Naive B cell (primary cell): ENCODE data around the gene RNF5. TPM values are rescaled to one million over a fixed set of nuclear protein-coding genes. Genes with fewer than 3 reads are reported as not detected.
A peak's percentile ranks its signal among the peaks of the same experiment; 100 is the strongest.
"Not testable (repeated sequence)": the region's sequence is repeated elsewhere in the genome, so short reads cannot be mapped to it uniquely, and the experiment has no call there.

ENCODE experiments used
- ATAC-seq, 2 donors: fragments of 150-1000 bp; cut with Tn5 transposase; 2 replicates each; pipeline ENCODE4 v1.10.0; 2021; ENCODE audit warnings: low read depth in 2 of 2, mild to moderate bottlenecking in 2 of 2, moderate library complexity in 2 of 2
- DNase-seq: peaks from one replicate; pipeline ENCODE4 v3.0.0; 2022
- H3K27ac Mint-ChIP-seq, 6 donors: one replicate each; pipeline ENCODE4 v1.8.0; 2020 to 2022; ENCODE audit warnings: mild to moderate bottlenecking in 6 of 6, mixed read lengths in 6 of 6, moderate library complexity in 5 of 6, inconsistent platforms in 2 of 6
- H3K27me3 Mint-ChIP-seq, 3 donors: one replicate each; pipeline ENCODE4 v1.8.0; 2021 to 2022; ENCODE audit warnings: mixed read lengths in 3 of 3, mild to moderate bottlenecking in 1 of 3
- H3K36me3 Mint-ChIP-seq, 2 donors: one replicate each; pipeline ENCODE4 v1.8.0; 2020 to 2022; ENCODE audit warnings: mixed read lengths in 2 of 2, inconsistent platforms in 1 of 2, mild to moderate bottlenecking in 1 of 2
- H3K4me1 Mint-ChIP-seq, 3 donors: one replicate each; pipeline ENCODE4 v1.8.0; 2020 to 2022; ENCODE audit warnings: mixed read lengths in 3 of 3, inconsistent platforms in 1 of 3, mild to moderate bottlenecking in 1 of 3, moderate library complexity in 1 of 3
- H3K4me3 Mint-ChIP-seq, 8 donors: one replicate each; pipeline ENCODE4 v1.8.0; 2020 to 2022; ENCODE audit warnings: mild to moderate bottlenecking in 8 of 8, mixed read lengths in 8 of 8, moderate library complexity in 8 of 8, inconsistent platforms in 2 of 8
- H3K9me3 Mint-ChIP-seq, 7 donors: one replicate each; pipeline ENCODE4 v1.8.0; 2020 to 2022; ENCODE audit warnings: mixed read lengths in 7 of 7, mild to moderate bottlenecking in 5 of 7, inconsistent platforms in 2 of 7, moderate library complexity in 1 of 7
- polyA plus RNA-seq, 6 donors: library from polyadenylated mRNA; unstranded; fragments of 300-500 nt; fragmentation: Illumina TruSeq; gene quantifications; one replicate each; pipeline ENCODE4 v1.2.3, GENCODE V29; 2021; ENCODE audit warnings: low read depth in 6 of 6

Gene RNF5
- polyA plus RNA-seq, 6 donors from 2014 or later: 85.9 to 116 (median 102) TPM

DNA sequence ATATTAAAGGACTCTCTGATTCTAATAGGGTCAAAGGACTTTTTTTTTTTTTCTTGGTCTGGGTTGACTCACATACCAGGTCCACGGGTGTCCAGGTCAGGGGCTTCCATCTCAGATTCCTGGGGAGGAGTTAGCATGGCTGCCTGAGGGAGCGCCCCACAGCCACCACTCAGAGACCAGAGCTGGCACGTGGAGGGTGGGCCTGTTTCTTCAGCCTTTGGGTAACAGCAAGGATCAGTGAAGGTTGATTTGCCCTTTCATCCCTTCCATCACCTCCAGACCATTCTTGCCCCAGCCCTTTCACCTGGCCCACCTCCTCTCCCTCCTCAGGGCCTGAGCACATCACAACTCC lies 20.1 kb downstream of the RNF5 start:
- H3K36me3 Mint-ChIP-seq: no peaks in the 10 kb centered on the region
- no peak for ATAC-seq
- peaks cover 0 to 8% (median 0%) of the 10 kb centered on the region in 3 donors for H3K27me3 Mint-ChIP-seq
- H3K9me3 Mint-ChIP-seq: no peaks in the 10 kb centered on the region
- H3K4me3 Mint-ChIP-seq: peak overlapping the region in 4 of 8 donors; percentile 28 to 66 (median 54)
- peaks cover 33 to 38% (median 33%) of the 10 kb centered on the region in 3 donors for H3K4me1 Mint-ChIP-seq
- no peak for DNase-seq
- H3K27ac Mint-ChIP-seq: peak overlapping the region in 4 of 6 donors; percentile 74 to 100 (median 86)

DNA sequence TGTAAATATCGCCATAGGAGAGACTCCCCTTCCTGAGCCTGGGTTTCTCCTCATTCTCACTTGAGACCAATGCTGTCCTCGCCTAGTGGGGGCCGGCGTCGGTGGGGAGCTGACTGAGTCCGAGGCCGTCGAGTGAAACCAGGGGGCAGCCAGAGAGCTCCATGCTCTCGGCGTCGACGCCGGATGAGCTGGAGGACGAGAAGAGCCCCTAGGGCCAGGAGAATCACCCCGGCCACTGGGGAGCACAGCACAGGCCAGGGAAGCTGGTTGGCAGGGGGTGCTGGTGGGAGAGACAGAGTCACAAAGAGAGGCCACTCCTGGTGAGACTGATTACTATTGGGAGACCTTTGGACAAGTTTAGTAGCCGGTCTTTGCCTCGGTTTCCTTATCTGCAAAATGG lies 20.7 kb downstream of the RNF5 start:
- Mint-ChIP-seq H3K4me3 (peak overlapping the region in 3 of 8 donors; percentile 20 to 66 (median 53)), H3K9me3 (no peaks in the 10 kb centered on the region), H3K27me3 (peaks cover 0 to 12% (median 0%) of the 10 kb centered on the region in 3 donors), H3K27ac (peak overlapping the region in 4 of 6 donors; percentile 49 to 100 (median 87)), H3K36me3 (no peaks in the 10 kb centered on the region), H3K4me1 (peaks cover 28 to 32% (median 28%) of the 10 kb centered on the region in 3 donors)
- no peak for ATAC-seq
- no peak for DNase-seq

DNA sequence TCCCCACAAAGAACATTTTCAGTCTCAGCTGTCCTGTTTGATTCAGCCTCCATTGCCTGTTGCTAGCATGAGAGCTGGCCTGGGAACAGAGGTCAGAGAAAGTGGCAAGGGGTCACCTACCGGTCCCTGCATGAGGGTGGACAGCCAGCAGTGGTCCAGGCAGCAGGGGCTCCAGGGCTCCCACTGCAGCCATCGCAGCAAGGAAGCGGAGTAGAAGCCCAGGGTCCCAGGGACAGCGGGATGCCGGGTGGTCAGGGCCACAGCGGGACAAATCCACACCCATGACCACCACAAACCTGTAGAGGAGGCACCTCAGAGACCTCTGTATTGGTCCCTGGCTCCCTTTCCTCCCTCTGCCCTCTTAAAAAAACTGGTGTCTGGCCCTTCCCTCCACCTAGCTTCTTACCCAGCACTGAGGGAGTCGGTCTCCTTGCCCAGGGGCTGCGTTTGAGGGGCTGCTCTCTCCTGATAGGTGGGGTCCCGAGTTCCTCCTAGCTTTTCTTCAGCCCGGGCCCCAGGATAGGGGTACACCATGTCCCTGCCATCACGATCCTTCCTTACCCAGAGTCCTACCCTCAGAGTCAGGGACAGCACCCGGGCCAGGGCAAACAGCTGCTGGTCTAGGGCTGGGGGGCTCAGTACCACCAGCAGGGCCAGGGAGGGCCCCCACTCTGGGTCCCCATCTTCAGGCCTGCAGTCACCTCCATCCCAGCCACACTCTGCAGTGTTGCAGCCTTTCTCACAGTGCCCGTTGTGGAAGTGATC lies 22.7 kb downstream of the RNF5 start:
- H3K36me3 Mint-ChIP-seq: no peaks in the 10 kb centered on the region
- H3K27ac Mint-ChIP-seq: peak overlapping the region in 1 of 6 donors; percentile 28
- peak overlapping the region in 1 of 8 donors; percentile 4 for H3K4me3 Mint-ChIP-seq
- H3K9me3 Mint-ChIP-seq: no peaks in the 10 kb centered on the region
- no peak for ATAC-seq
- peaks cover 0 to 23% (median 7%) of the 10 kb centered on the region in 3 donors for H3K27me3 Mint-ChIP-seq
- no peak for DNase-seq
- H3K4me1 Mint-ChIP-seq: peaks cover 10 to 14% (median 13%) of the 10 kb centered on the region in 3 donors

DNA sequence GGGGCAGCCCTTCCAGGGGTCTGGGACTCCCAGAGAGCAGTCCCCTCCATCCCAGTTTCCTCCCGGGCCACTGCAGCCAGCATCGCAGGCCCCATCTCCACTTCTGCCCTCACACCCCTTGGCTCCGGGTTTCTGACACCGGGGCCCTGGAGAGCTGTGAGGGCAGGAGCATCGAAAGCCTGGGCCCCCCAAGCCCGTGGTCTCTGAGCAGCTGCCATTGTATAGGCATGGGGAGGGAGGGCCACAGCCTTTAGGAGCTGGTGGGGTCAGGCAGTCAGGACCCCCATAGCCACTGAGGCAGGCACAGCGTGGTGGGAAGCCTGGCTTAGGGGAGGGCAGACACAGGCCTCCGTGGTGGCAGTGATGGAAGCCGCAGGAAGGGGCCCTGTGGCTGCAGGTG lies 24.0 kb downstream of the RNF5 start:
- H3K27ac Mint-ChIP-seq: no peak overlapping the region
- H3K4me1 Mint-ChIP-seq: peaks cover 0 to 1% (median under 1%) of the 10 kb centered on the region in 3 donors
- H3K4me3 Mint-ChIP-seq: no peak overlapping the region
- H3K9me3 Mint-ChIP-seq: no peaks in the 10 kb centered on the region
- H3K36me3 Mint-ChIP-seq: no peaks in the 10 kb centered on the region
- ATAC-seq (no peak), DNase-seq (no peak)
- H3K27me3 Mint-ChIP-seq: peaks cover 0 to 23% (median 7%) of the 10 kb centered on the region in 3 donors

DNA sequence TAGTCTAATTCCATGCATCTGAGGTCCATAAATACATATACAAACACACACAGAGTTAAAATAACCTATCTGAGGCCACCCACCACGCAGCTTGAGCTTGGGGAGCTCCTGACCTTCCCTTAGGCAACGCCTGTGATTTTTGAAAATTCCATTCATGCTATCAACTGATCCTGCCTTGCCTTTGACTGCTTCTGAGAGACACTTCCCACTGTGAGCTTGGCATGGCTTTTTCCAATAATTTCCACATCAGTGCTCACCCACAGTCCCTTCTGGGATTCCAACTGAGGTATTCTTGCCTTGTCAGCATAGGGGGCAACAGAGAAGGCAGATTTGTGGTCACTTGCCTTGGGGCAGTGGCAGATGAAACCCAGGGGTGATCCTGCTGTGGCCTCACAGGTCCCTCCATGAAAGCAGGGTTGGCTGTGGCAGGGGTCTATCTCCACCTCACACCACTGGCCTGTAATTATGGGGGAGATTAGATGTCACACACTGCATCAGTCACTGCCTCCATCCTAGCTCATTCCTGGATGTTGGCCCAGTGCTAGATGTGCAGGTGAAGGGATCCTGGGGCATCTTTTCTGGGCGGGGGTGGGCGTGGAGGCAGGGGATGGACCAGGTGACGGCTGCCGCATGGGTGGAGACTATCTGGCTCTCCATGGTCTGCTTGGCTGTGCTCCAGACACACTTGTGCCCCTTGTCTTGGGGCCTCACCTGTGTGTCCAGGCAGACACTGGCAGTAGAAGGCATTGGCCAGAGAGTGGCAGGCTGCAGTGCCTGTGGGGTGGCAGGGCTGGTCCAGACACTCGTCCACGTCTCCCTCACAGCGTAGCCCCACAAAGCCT lies 25.4 kb downstream of the RNF5 start:
- DNase-seq: no peak
- Mint-ChIP-seq H3K36me3 (no peaks in the 10 kb centered on the region), H3K27ac (peak overlapping the region in 2 of 6 donors; percentile 33 to 43), H3K4me1 (no peaks in the 10 kb centered on the region), H3K4me3 (no peak overlapping the region), H3K27me3 (peaks cover 0 to 23% (median 7%) of the 10 kb centered on the region in 3 donors), H3K9me3 (no peaks in the 10 kb centered on the region)
- no peak for ATAC-seq

DNA sequence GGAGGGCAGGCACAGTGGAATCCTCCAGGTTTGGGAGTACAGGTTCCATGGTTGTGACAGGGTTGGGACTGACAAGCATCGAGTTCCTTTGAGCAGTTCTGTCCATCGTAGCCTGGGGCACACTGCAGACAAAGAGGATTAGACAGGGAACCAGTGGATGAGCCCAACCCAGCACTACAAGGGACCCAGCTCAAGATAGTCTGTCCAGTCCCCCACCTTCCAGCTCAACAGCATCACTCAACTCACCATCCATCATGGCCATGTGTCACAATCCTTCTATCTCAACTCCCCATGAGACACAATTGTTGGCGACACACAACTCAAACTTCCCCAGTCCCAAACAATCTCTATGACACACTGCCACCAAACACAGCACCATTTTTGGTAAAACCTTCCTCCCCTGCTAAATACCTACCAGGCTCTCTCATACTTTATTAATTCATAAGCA lies 26.1 kb downstream of the RNF5 start:
- DNase-seq (no peak), ATAC-seq (no peak)
- Mint-ChIP-seq H3K36me3 (no peaks in the 10 kb centered on the region), H3K4me1 (no peaks in the 10 kb centered on the region), H3K4me3 (no peak overlapping the region), H3K27ac (peak overlapping the region in 1 of 6 donors; percentile 79), H3K27me3 (peaks cover 0 to 23% (median 7%) of the 10 kb centered on the region in 3 donors), H3K9me3 (no peaks in the 10 kb centered on the region)

DNA sequence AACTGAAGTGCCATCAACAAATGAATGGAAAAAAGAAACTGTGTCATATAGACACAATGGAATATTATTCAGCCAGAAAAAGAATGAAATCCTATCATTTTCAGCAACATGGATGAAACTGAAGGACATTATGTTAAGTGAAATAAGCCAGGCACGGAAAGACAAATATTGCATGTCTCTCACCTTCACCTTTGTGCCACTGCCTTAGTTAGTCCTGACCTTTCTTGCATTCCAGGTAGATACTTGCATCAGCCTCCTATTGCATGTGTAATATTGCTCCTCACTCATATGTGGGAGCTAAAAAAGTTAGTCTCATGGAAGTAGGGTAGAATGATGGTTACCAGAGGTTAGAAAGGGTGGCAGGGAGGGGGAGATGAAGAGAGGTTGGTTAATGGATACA lies 30.8 kb downstream of the RNF5 start:
- peak overlapping the region in 2 of 6 donors; percentile 21 to 28 for H3K27ac Mint-ChIP-seq

DNA sequence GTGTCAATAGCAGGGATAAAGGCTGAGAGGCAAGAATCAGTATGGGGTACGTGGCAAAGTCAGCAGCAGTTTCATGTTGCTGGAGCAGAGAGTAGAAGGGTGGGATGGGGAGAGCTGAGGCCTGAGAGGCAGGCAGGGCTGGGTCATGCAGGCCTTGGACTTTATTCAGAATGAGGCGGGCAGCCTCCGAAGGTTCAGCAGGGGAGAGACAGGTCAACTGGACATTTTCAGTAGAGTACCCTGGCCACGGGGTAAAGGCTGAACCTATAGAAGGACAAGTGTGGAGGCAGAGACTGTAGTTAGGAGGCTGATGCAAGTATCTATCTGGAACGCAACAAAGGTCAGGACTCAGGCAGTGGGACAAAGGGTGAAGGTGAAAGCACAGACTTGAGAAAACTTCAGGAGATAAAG lies 32.0 kb downstream of the RNF5 start:
- no peaks in the 10 kb centered on the region for H3K9me3 Mint-ChIP-seq
- no peak overlapping the region for H3K4me3 Mint-ChIP-seq
- no peak for ATAC-seq
- peaks cover 6 to 9% (median 9%) of the 10 kb centered on the region in 3 donors for H3K4me1 Mint-ChIP-seq
- peak overlapping the region in 1 of 6 donors; percentile 58 for H3K27ac Mint-ChIP-seq
- H3K27me3 Mint-ChIP-seq: peaks cover 0 to 1% (median under 1%) of the 10 kb centered on the region in 3 donors
- DNase-seq: no peak
- H3K36me3 Mint-ChIP-seq: no peaks in the 10 kb centered on the region

More for the DNA sequence above, 30.8 kb downstream of the RNF5 start:
- Mint-ChIP-seq H3K27me3 (peaks cover 0 to 11% (median 7%) of the 10 kb centered on the region in 3 donors), H3K4me3 (no peak overlapping the region), H3K9me3 (no peaks in the 10 kb centered on the region), H3K4me1 (peaks cover under 1 to 1% (median under 1%) of the 10 kb centered on the region in 3 donors), H3K36me3 (no peaks in the 10 kb centered on the region)
- DNase-seq: no peak
- ATAC-seq: no peak

DNA sequence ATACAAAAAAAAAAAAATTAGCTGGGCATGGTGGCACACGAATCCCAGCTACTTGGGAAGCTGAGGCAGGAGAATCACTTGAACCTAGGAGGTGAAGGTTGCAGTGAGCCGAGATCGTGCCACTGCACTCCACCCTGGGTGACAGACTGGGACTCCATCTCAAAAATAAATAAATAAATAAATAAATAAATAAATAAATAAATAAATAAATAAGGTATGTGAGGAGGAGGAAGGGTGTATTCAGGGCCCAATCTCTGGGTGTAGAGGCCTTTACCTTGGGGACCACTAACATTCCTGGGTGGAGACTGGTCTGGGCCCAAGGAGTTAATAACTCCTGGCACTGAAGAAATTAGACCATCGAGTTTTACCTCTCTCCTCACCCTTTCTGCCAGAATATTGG lies 33.2 kb downstream of the RNF5 start:
- not testable (repeated sequence) for H3K36me3 Mint-ChIP-seq, ATAC-seq, DNase-seq, H3K4me3 Mint-ChIP-seq, H3K27me3 Mint-ChIP-seq, H3K9me3 Mint-ChIP-seq, H3K27ac Mint-ChIP-seq
- peaks cover 6 to 10% (median 10%) of the 10 kb centered on the region in 3 donors for H3K4me1 Mint-ChIP-seq

DNA sequence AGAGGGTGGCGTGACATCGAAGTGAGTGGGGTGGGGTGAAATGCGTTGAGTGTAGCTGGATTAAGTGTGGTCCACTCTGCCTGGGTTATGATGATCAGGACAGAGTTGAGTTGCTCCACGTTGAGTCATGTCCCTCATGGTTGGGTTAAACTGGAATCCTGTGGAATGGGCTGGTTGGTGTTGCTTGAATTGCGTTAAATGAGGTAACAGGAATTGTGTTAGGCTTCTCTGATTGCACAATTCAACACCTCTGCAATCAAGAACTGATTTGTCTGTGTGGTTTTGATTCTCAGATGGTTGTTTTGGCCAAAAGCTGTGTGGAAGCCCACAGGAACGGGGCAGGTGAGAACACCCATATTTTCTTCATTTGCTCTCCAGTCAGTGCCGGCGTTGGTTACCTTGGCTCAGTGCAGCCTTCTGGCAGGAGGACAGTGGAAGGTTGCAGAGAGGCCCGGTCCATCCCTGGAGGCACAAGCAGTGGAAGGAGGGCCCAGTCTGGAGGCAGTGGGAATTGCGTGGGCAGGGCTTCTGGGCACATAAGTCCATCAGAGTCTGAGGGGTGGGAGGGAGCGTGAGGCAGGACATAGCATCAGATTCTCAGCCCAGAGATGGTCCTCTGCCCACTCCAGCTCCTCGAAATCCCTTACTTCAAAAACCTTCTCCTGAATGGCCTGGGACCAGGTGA lies 34.0 kb downstream of the RNF5 start:
- H3K4me3 Mint-ChIP-seq: no peak overlapping the region
- peak overlapping the region in 2 of 6 donors; percentile 15 to 30 for H3K27ac Mint-ChIP-seq
- DNase-seq (no peak), ATAC-seq (no peak)
- peaks cover 6 to 15% (median 10%) of the 10 kb centered on the region in 3 donors for H3K4me1 Mint-ChIP-seq
- no peaks in the 10 kb centered on the region for H3K36me3 Mint-ChIP-seq
- H3K27me3 Mint-ChIP-seq: no peaks in the 10 kb centered on the region
- H3K9me3 Mint-ChIP-seq: no peaks in the 10 kb centered on the region

DNA sequence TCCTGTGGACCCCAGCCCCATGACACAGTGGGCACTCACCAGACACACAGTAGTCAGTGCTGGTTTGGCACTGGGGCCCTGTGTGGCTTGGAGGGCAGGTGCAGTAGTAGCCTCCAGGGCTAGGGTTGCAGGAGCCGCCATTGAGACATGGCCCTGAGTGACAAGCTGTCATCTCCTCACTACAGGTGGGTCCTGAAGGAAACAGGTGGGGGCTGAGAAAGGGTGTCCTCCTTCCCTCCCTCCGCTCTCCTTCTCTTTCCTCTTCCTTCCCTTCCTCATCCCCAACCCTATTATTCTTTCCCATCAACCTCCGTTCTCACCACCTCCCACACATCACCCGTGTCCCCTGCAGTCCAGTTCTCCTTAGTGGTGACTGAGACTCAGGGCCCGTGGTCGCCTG lies 35.4 kb downstream of the RNF5 start:
- Mint-ChIP-seq H3K9me3 (no peaks in the 10 kb centered on the region), H3K36me3 (no peaks in the 10 kb centered on the region), H3K27me3 (peaks cover 0 to 6% (median 0%) of the 10 kb centered on the region in 3 donors), H3K27ac (peak overlapping the region in 2 of 6 donors; percentile 5 to 26), H3K4me3 (no peak overlapping the region), H3K4me1 (peaks cover 6 to 19% (median 10%) of the 10 kb centered on the region in 3 donors)
- ATAC-seq: no peak
- no peak for DNase-seq

DNA sequence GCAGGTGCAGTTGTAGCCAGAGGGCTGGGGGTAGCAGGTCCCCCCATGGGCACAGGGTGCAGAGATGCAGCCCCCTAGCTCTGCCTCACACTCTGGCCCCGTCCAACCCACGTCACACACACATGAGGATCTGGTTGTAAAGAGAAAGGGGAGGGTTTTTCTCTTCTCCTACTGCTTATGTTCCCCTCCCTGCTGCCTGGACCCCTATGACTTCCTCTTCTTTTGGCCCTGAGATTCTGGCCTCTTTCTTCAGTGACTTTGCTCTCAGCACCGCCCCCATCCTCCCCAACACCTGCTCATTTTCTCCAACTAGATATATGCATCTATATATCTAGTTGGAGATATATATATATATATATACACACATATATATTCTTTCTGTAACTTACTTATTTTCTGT lies 35.9 kb downstream of the RNF5 start:
- H3K9me3 Mint-ChIP-seq: no peaks in the 10 kb centered on the region
- no peaks in the 10 kb centered on the region for H3K36me3 Mint-ChIP-seq
- H3K4me1 Mint-ChIP-seq: peaks cover 9 to 19% (median 10%) of the 10 kb centered on the region in 3 donors
- H3K27me3 Mint-ChIP-seq: peaks cover 0 to 6% (median 0%) of the 10 kb centered on the region in 3 donors
- peak overlapping the region in 3 of 6 donors; percentile 5 to 29 (median 26) for H3K27ac Mint-ChIP-seq
- ATAC-seq (peak; percentile 27 to 59), DNase-seq (no peak)
- peak overlapping the region in 1 of 8 donors; percentile 29 for H3K4me3 Mint-ChIP-seq

DNA sequence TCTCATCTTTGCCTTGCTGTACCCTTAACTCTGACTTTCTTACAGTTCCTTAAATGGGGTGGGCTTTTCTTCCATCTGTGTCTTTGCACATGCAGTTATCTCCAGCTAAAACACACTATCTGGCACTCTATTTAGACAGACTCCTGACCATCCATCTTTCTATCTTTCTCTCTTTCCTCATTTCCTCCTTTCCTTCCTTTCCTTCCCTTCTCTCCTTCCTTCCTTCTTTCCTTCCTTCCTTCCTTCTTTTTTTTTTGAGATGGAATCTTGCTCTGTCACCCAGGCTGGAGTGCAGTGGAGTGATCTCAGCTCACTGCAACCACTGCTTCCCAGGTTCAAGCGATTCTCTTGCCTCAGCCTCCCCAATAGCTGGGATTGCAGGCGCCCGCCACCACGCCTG lies 37.4 kb downstream of the RNF5 start:
- H3K9me3 Mint-ChIP-seq: no peaks in the 10 kb centered on the region
- ATAC-seq (no peak), DNase-seq (no peak)
- no peak overlapping the region for H3K4me3 Mint-ChIP-seq
- peak overlapping the region in 1 of 6 donors; percentile 76 for H3K27ac Mint-ChIP-seq
- peaks cover 10 to 23% (median 16%) of the 10 kb centered on the region in 3 donors for H3K4me1 Mint-ChIP-seq
- H3K36me3 Mint-ChIP-seq: no peaks in the 10 kb centered on the region
- H3K27me3 Mint-ChIP-seq: peaks cover 0 to 6% (median 0%) of the 10 kb centered on the region in 3 donors
